Common myeloid progenitor, CD34-positive (primary cell): ENCODE results near the gene RPL28.

Source experiments
- CTCF ChIA-PET: fragments of 350-600 bp; sonication (Branson Sonifier 250); formaldehyde crosslinking; loops from one replicate; lab custom pipeline; 2021; ENCODE audit warnings: antibody characterized with exemption; lab: Charles Lee
- POLR2A ChIA-PET: fragments of 350-600 bp; sonication (Branson Sonifier 250); formaldehyde crosslinking; loops from one replicate; lab custom pipeline; 2021; ENCODE audit warnings: antibody characterized with exemption; lab: Charles Lee
- DNase-seq, 3 donors: peaks; one replicate each; pipeline versions ENCODE4 v3.0.0 to v3.0.0-alpha.2; 2013
- H3K27ac ChIP-seq, 2 experiments: 1 replicate in 1 of 2; 2 replicates in 1 of 2; pipeline ENCODE4 v1.7.0; 2013; ENCODE audit warnings: inconsistent platforms in 2 of 2, low read length in 2 of 2, mild to moderate bottlenecking in 2 of 2, low read depth in 1 of 2, moderate library complexity in 1 of 2; ENCODE audit not compliant: severe bottlenecking in 2 of 2, insufficient read depth in 1 of 2, poor library complexity in 1 of 2
- H3K27me3 ChIP-seq, 5 experiments: replicated peaks in 2 of 5; 1 replicate in 3 of 5; 2 replicates in 2 of 5; pipeline versions ENCODE4 v1.6.1 to v1.7.0; 2013; ENCODE audit warnings: low read length in 4 of 5, mild to moderate bottlenecking in 2 of 5, moderate library complexity in 2 of 5, inconsistent platforms in 1 of 5; ENCODE audit not compliant: insufficient read depth in 5 of 5, control insufficient read depth in 4 of 5
- H3K36me3 ChIP-seq, 4 experiments: 1 replicate in 2 of 4; 2 replicates in 2 of 4; pipeline versions ENCODE4 v1.6.1 to v1.7.0; 2013; ENCODE audit warnings: low read length in 3 of 4, control low read depth in 1 of 4, mild to moderate bottlenecking in 1 of 4; ENCODE audit not compliant: control insufficient read depth in 4 of 4, insufficient read depth in 4 of 4
- H3K4me1 ChIP-seq, 4 experiments: 1 replicate in 3 of 4; 2 replicates in 1 of 4; pipeline versions ENCODE4 v1.6.1 to v1.7.1; 2013; ENCODE audit warnings: low read length in 3 of 4, mild to moderate bottlenecking in 3 of 4, control low read depth in 1 of 4, inconsistent platforms in 1 of 4, moderate library complexity in 1 of 4; ENCODE audit not compliant: control insufficient read depth in 4 of 4, insufficient read depth in 4 of 4; ENCODE audit errors: control extremely low read depth in 1 of 4
- H3K4me3 ChIP-seq, 7 experiments: 1 replicate in 4 of 7; 2 replicates in 3 of 7; pipeline versions ENCODE4 v1.5.1 to v1.7.0; 2013; ENCODE audit warnings: mild to moderate bottlenecking in 7 of 7, low read length in 6 of 7, moderate library complexity in 6 of 7, inconsistent platforms in 2 of 7, low read depth in 2 of 7, control low read depth in 1 of 7; ENCODE audit not compliant: insufficient read depth in 4 of 7, control insufficient read depth in 1 of 7; ENCODE audit errors: extremely low read depth in 1 of 7
- H3K9me3 ChIP-seq, 5 experiments: 1 replicate in 4 of 5; 2 replicates in 1 of 5; pipeline versions ENCODE4 v1.6.1 to v1.7.1; 2013; ENCODE audit warnings: low read length in 4 of 5, mild to moderate bottlenecking in 2 of 5, inconsistent platforms in 1 of 5, low read depth in 1 of 5, moderate library complexity in 1 of 5; ENCODE audit not compliant: control insufficient read depth in 4 of 5, insufficient read depth in 2 of 5; ENCODE audit errors: control extremely low read depth in 1 of 5
- WGBS: methylation state at CpG from one replicate; pipeline ENCODE4 v1.1.5; 2013; ENCODE audit not compliant: insufficient coverage; 5-methylcytosine and 5-hydroxymethylcytosine counted together

The RPL28 gene

GRCh38 chr19:55389386-55390317 lies 3.9 kb downstream of the RPL28 start:
- DNase-seq, result no peak
- Histone ChIP-seq H3K36me3 (peaks cover 11 to 52% (median 48%) of the 10 kb centered on the region in 4 experiments), H3K9me3 (no peaks in the 10 kb centered on the region), H3K4me3 (no peak overlapping the region), H3K4me1 (peaks cover 0 to 47% (median 37%) of the 10 kb centered on the region in 4 experiments), H3K27ac (peak overlapping the region in 1 of 2 experiments; percentile 22), H3K27me3 (no peaks in the 10 kb centered on the region)
- ChIA-PET POLR2A (interaction anchor here (0.9 to 3.1 kb wide), 3 partner anchors 9 to 18 kb away, joined by 3 to 14 read pairs (median 4); partner anchors contain the start of gene UBE2S), CTCF (interaction anchor here (0.9 to 5.3 kb wide), 6 partner anchors 9 to 143 kb away, joined by 3 to 25 read pairs (median 6); partner anchors contain the start of gene KMT5C)
- 95% methylated on average over 19 of the region's 21 CpGs for WGBS

- H3K27me3 ChIP-seq, result no peaks in the 10 kb centered on the region
- WGBS, result 87% methylated on average over 4 of the region's 7 CpGs
- H3K27ac ChIP-seq, result no peak overlapping the region
- POLR2A ChIA-PET, result interaction anchor here (2.1 to 3.1 kb wide), 2 partner anchors 9 to 17 kb away, joined by 4 to 14 read pairs; partner anchors contain the start of gene UBE2S
- CTCF ChIA-PET, result interaction anchor here (0.9 to 5.3 kb wide), 4 partner anchors 8 to 51 kb away, joined by 3 to 25 read pairs (median 14); partner anchors contain the start of gene KMT5C
- DNase-seq, result no peak
- peaks cover 0 to 42% (median 31%) of the 10 kb centered on the region in 4 experiments for H3K4me1 ChIP-seq
- no peaks in the 10 kb centered on the region for H3K9me3 ChIP-seq
- peaks cover 11 to 52% (median 48%) of the 10 kb centered on the region in 4 experiments for H3K36me3 ChIP-seq
- H3K4me3 ChIP-seq, result no peak overlapping the region
Measured at GRCh38 chr19:55390461-55390880, 4.7 kb downstream of the RPL28 start.

GRCh38 chr19:55391191-55391670 lies 5.5 kb downstream of the RPL28 start:
- H3K4me1 ChIP-seq, result peaks cover 0 to 39% (median 29%) of the 10 kb centered on the region in 4 experiments
- ChIA-PET POLR2A (interaction anchor here (2.1 to 3.1 kb wide), 2 partner anchors 8 to 16 kb away, joined by 4 to 14 read pairs; partner anchors contain the start of gene UBE2S), CTCF (interaction anchor here (5.3 kb wide), 1 partner anchor 27 kb away, joined by 21 read pairs; no protein-coding TSS in a partner anchor)
- 88% methylated on average over 10 of the region's 12 CpGs for WGBS
- H3K27me3 ChIP-seq, result no peaks in the 10 kb centered on the region
- H3K27ac ChIP-seq, result no peak overlapping the region
- DNase-seq, result peak in 1 of 3 donors; percentile 19
- H3K9me3 ChIP-seq, result no peaks in the 10 kb centered on the region
- peaks cover 11 to 52% (median 48%) of the 10 kb centered on the region in 4 experiments for H3K36me3 ChIP-seq
- no peak overlapping the region for H3K4me3 ChIP-seq

- POLR2A ChIA-PET, result interaction anchor here (2.1 to 3.1 kb wide), 2 partner anchors 7 to 15 kb away, joined by 4 to 14 read pairs; partner anchors contain the start of gene UBE2S
- DNase-seq, result no peak
- CTCF ChIA-PET, result interaction anchor here (5.3 kb wide), 1 partner anchor 27 kb away, joined by 21 read pairs; no protein-coding TSS in a partner anchor
- H3K27me3 ChIP-seq, result no peaks in the 10 kb centered on the region
- no peaks in the 10 kb centered on the region for H3K9me3 ChIP-seq
- H3K27ac ChIP-seq, result no peak overlapping the region
- no peak overlapping the region for H3K4me3 ChIP-seq
- peaks cover 0 to 31% (median 21%) of the 10 kb centered on the region in 4 experiments for H3K4me1 ChIP-seq
- 97% methylated on average over 9 of the region's 18 CpGs for WGBS
- H3K36me3 ChIP-seq, result peaks cover 11 to 52% (median 42%) of the 10 kb centered on the region in 4 experiments
Measured at GRCh38 chr19:55391702-55392615, 6.2 kb downstream of the RPL28 start.

GRCh38 chr19:55392820-55393761 lies 7.4 kb downstream of the RPL28 start:
- Histone ChIP-seq H3K27me3 (no peaks in the 10 kb centered on the region), H3K4me1 (peaks cover 0 to 20% (median 10%) of the 10 kb centered on the region in 4 experiments), H3K9me3 (no peaks in the 10 kb centered on the region), H3K27ac (no peak overlapping the region), H3K36me3 (peaks cover 9 to 40% (median 31%) of the 10 kb centered on the region in 4 experiments), H3K4me3 (no peak overlapping the region)
- POLR2A ChIA-PET, result interaction anchor here (0.6 kb wide), 1 partner anchor 56 kb away, joined by 3 read pairs; no protein-coding TSS in a partner anchor
- WGBS, result 96% methylated on average over 10 of the region's 18 CpGs
- DNase-seq, result no peak
- CTCF ChIA-PET, result interaction anchor here (1.2 to 5.3 kb wide), 2 partner anchors 10 to 25 kb away, joined by 3 to 21 read pairs; no protein-coding TSS in a partner anchor
